Measurements from ENCODE around the gene CHID1.
A peak's percentile ranks its signal among the peaks of the same experiment; 100 is the strongest.

CHID1 gene

DNA sequence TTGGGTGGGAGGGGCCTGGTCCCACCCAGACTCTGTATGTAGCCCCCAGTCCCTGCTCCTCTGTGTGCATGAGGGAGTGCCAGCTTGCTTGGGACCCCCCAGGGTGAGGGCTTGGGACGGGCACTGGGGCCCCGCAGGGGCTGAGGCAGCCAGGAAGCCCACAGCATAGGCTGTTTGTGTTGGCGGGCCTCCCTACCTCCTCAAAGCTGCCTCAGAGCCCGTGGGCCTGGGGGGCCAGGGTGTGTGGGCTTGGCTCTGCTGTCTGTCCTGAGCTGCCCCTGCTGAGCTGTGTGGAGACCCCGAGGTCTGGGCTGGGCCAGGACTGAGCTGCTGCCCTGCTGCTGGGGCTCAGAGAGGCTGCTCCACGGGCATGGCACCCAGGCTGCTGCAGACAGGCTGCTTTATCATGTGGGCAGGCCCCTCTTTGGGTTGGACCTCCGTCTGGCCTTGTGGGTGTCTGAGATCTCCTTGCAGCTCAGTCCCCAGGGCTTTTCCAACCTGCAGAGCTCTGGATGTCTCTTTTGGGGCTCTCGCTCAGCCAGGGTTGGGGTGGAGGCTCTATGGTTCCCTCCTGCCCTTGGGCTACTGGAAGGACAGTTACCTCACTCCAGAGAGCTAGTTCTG lies 64.6 kb downstream of the CHID1 start:
- DNase-seq, result no peak

DNA sequence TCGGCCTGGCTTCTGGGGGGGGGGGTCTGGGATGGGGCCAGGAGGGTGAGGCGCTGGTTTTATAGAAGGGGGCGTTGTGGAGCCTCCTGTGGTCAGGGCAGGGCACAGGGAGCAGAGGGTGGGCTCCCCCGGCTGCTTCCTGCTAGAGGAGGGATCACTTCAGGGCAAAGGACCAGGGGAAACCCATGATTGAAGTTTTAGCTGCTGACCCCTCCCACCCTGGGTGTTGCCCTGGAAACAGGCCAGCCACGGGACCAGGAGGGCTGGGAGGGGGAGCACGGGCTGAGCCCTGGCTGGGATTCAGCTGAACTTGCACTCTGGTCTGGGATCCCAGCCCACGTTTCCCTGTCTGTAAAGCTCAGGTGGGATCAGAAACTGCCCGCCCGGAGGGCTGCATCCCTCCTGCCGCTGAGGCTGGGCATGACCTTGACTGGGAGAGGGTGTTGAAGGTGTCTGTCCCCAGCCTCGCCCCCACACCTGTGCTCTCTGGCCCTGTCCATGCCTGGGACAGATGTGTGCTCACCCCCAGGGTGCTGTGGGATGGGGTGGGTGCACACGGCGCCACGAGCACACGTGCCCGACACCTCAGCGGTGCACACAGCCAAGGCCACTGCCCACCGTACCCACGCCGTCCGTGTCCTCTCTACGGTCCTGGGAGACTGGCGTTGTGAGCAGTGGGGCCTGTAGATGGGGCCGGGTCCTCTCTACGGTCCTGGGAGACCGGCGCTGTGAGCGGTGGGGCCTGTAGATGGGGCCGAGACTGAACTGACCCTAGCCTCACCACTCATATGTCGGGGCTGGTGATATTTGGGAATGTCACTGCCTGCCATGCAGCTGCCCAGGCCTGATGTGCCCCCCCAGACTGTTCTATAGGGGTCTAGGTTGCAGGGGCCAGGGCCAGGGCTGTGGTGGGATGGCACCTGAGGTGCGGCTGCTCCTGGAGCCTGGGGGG lies 65.6 kb downstream of the CHID1 start:
- DNase-seq, result no peak

DNA sequence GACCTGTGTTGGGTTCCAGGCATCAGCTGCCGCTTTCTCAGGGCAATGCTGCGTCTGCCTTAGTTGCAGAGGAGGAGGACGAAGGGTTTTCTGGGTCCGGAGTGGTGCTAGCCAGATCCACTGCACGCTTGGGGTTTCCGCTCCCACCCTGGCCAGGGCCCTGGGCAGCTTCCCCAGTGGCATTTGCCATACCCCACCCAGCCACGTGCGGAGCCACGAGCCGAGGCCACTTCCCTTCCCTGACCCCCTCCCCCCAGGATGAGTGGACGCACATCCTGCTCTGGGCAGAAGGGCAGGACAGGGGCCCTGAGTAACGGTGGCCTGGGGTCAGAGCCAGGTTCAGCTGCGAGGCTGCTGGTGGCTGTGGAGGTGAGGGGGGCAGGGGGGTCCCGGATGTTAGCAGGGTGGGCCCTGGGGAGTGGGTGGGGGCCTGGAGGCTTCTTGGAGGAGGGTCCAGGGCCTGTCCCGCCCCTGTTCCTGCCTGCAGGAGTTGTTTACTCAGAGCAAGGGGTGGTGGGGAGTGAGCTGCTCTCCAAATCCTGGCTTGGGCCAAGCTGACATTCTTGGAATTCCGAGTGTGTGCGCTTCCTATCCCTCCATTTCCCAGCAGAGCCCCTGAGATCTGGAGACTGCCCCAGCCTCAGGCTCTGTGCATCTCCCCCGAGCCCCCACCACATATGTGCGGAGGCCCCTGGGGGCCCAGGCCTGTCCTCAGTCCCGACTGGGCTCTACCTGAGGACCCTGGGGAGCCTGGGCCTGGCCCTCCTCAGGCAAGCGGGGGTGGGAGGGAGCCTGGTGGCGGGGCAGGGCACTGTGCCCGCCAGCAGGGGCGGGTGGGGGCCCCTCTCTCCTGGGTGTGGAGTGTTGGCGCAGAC lies 66.6 kb downstream of the CHID1 start:
- DNase-seq, result no peak

DNA sequence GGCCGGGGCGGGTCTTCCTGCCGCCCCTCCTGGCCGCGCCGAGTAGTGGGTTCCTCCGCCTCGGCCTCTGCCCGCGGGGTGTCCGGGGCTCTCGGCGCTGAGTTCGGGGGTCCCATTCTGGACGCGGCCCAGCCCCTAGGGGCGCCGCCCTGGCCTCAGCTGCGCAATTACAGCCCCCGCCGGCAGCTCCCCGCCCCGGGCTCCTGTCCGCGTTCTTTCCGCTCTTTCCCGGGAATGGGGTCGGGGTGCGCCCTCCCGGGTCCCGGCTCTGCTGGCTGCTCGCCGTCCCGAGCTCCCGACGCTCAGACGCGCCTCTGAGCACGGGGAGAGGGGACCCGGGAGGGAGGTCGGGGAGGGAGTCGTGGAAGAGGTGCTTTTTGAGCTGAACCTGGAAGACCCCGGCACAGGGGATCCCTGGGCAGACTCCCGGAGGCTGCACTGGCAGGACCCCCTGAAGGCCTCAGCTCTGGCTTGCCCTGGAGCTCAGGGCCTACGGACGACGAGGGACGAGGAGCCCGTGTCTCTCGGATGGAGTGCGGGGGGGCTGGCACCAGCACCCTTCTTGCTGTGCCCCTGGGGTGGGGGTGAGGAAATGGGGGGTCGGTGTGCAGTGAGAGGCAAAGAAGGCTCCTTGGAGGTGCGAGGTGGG lies 67.4 kb downstream of the CHID1 start:
- DNase-seq, result no peak

DNA sequence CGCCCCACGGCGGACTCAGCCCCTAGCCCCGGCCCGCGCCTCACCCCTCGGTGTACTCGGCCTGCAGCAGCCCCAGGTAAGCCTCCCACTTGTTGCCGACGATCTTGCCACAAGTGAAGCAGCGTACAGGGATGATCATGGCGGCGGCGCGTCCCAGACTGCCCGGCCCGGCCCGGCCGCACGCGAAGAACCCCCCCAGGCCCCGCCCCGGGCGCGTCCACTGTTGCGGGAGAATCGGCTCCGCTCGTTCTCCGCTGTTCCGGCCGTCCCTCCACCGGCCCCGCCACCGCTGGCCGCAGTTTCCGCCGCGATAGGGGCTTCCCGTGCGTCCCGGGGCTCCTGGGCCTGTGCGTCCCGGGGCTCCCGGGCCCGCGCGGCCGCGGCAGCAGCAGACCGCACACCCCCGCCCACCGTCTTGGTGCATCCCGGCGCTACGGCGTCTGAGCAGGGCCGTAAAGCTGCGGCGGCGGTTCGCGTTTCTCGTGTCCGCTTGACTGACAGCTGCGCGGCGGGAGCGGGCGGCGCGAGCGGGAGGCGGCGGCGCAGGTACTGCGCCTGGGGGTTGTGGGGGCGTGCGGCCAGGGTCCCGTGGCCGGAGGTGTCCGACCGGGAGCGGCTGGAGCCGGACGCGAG lies 68.1 kb downstream of the CHID1 start, which contains the start of the genes POLR2L and TSPAN4:
Gene POLR2L, minus strand, starts transcription at position 160 of the 633 bp plus-strand sequence. Its CDS starts 21 bp downstream, at position 139.
Gene TSPAN4, plus strand, starts transcription at position 483 of the 633 bp plus-strand sequence. CDS start 7,453 bp downstream, outside the sequence.
- peak; percentile 92 for DNase-seq

DNA sequence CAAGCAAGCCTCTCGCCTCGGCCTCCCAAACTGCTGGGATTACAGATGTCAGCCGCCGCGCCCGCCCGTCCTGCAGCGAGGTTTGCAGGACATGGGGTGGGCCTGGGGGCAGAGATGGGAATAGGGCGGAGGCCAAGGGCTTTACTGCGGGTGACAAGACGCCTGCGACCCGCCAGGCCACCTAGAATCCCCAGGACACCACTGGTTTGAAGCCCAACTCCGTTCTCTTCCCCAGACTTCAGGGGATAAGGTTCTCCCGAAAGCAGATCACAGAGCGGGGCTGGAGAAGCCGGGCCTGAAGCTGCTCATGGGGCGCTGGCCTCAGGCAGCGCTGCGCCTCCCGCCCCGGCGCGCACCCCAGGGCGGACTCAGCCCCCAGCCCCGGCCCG lies 68.6 kb downstream of the CHID1 start:
- DNase-seq, result no peak

DNA sequence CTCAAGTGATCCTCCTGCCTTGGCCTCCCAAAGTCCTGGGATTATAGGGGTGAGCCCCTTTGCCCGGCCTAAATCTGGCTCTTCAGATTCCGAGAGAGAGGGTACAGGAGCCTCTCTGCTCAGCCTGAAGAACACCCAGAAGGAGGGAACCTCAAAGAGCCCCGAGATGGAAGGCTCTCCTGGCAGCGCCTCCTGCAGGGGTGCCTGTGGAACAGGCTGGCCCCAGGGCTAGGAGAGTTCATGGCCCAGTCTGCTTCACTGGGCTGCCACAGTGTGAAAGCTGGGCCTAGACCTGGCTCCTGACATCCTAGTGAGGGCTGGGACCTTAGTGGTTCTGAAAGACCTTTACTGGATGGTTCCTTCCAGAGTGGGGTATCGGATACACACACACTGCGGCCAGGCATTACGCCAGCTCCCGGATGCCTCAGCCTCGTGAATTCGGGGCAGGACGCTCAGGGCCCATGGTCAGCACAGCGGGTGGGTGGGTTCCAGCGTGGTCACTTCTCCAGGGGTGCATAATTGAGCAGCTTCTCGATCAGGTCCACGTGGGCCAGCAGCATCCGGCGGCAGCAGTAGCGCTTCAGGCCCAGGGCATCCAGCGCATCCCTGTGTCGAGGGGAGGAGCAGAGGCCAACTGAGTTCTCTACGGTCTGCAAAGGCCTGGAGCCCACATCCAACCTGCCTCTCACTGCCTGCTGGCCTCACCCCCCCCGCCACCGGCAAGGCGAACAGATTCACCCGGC lies 70.6 kb downstream of the CHID1 start:
- DNase-seq, result no peak

DNA sequence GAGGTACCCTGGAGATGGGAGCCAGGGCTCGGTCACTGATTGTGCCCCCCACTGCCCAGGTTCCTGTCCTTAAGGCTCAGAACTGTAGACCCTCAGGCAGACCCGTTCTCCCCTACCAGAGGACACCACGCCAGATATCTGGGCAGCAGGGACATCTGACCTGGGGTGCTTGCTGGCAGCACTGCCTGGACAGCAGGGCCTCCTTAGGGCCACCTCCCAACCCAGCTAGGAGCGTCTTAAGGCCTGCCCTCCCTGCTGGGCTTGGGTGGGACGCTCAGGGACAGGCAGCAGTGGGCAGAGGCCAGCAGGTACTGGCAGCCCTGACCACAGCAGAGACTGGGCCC lies 71.4 kb downstream of the CHID1 start:
- DNase-seq, result no peak

DNA sequence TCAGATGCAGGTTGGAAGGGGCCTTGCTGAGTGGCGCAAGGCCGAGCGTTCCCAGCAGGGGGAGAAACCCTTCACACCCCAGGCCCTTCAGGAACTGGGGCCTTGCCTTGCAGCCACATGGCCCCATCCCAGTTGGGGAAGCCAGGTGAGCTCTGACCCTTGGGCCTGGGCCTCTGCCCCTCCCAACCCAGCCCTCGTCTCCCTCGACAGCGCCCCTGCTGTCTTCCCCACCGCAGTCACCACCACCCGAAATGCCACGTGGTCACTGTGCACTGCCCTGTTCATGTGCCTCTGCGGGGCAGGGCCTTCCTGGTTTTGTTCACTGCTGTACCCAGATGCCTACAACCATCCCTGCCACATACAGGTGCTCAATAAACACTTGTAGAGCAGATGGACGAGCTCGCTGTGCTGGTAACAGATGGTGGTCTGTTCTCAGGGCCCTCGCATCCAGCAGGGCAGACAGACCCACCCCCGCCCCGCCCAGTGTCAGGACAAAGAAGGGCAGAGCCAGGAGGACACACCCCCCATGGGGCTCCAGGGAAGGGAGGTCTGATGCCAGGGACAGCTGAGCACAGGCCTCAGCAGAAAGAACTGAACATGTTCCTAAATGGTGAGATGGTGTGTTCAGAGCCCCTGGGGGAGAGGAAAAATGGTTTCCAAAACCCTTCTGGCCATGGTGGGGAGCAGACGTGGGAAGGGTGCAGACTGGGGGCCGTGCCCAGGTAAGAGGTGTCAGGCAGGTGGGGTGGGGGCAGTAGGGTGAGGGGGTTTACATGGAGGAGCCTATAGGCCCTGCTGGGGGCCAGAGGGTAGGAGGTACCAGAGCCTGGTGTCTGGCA lies 72.0 kb downstream of the CHID1 start:
- no peak for DNase-seq

DNA sequence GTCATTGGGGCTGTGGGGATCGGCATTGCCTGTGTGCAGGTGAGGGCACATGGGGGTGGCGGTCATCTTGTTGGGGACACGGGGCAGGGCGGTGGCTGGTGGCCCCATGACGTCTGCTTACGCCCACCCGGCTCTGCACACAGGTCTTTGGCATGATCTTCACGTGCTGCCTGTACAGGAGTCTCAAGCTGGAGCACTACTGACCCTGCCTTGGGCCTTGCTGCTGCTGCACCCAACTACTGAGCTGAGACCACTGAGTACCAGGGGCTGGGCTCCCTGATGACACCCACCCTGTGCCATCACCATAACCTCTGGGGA lies 72.7 kb downstream of the CHID1 start:
- DNase-seq, result no peak

DNA sequence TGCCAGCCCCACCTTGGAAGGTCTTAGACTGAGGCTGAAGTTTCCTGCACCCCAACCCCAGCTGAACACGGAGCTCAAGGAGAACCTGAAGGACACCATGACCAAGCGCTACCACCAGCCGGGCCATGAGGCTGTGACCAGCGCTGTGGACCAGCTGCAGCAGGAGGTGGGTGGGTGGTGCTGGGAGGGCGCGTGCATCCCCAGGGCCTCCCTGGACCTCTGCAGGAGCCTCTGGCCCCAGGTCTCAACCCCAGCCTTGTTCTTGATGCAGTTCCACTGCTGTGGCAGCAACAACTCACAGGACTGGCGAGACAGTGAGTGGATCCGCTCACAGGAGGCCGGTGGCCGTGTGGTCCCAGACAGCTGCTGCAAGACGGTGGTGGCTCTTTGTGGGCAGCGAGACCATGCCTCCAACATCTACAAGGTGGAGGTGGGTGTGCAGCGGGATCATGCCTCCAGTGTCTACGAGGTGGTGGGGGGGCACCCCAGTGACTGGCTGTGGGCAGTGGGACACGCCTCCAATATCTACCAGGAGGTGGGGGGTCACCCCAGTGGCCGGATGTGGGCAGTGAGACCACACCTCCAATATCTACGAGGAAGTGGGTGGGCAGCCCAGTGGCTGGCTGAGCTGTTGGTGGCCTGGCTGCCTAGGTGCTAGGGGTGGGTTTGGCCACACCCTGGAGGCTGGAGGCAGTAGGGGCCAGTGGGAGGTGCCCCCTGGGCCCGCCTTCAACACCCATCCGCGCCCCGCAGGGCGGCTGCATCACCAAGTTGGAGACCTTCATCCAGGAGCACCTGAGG lies 73.2 kb downstream of the CHID1 start:
- DNase-seq, result no peak

DNA sequence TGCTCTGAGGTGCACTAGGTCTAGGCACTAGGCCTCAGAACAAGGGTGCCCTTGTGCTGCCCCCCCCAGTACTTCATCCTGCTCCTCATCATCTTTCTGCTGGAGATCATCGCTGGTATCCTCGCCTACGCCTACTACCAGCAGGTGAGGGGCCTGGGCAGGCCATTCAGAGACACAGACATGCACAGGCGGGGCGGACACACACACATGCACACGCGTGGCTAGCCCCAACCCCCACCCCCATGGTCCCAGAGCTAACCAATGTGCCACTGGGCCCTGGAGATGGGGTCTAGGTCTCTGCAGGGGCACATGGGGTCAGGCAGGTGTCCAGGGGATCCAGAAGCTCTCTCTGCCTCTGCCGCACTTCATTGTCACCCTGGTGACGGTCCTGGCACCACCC lies 73.9 kb downstream of the CHID1 start:
- no peak for DNase-seq

DNA sequence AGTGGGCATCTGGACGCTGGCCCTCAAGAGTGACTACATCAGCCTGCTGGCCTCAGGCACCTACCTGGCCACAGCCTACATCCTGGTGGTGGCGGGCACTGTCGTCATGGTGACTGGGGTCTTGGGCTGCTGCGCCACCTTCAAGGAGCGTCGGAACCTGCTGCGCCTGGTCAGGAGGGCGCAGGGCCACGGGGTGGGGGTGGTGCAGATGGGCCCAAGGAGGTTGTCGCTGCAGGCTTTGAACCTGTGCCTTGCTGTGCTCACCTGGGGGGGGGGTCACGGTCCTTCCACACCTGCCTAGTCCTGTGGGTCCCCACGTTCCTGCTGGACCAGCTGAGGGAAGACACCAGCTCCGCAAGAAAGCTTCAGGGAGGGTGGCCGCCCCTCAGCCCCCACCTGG lies 74.3 kb downstream of the CHID1 start:
- DNase-seq, result no peak

DNA sequence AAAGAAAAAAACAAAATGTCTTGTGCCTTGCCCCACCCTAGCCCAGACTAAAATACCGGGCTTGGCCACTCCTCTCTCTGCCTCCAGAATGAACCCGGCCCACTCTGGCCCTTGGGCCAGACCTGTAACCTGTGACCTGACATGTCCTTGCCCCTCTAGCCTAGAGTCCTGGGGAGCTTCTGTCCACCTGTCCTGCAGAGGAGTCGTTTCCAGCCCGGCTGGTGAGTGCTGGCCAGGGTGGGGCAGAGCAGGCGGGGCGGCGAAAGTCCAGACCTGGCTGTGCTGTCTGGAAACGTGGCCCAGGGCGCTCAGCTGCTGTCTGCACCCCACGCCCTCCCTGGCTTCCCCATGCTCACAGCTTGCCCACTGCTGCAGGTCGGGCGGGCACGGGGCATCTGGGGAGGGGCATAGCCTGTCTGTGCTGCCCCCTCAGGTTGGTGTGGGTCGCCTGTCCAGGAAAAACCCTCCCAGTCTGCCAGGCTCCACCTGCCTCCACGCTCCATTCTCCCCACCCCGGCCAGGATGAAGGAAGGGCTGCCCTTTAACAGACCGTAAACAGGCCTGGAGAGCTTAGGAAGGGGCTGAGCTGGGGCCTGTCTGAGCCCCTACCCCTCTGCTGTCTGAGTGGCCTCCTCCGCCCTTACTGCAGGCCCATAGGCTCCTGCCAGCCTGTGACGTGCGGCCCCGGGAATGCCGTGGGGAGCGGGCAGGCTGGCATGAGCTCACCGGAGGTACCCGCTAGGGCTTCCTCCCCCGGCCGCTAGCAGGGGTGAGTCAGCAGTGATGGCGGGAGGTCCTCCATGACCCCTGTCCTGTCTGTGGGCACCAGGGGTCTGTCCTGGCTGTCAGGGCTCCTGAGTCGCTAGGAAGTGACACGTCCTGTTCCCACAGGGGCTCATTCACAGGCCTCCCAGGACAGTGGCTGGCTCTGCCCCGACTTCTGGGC lies 76.0 kb downstream of the CHID1 start:
- DNase-seq, result no peak

DNA sequence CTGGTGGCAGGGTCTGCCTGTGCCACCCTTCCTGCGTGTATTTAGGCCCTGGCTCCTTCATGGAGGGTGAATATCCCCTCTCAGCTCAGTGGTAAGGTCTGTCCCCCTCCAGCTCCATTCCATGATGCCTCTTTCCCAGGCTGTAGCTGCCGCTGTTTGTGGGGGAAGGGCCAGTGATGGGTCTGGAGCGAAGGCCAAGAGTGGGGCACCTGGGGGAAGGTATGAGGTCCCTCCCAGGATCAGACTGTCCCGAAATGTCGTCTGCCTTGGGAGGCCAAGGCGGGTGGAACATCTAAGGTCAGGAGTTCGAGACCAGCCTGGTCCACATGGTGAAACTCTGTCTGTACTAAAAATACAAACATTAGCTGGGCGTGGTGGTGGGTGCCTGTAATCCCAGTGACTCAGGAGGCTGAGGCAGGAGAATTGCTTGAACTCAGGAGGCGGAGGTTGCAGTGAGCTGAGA lies 76.7 kb downstream of the CHID1 start:
- DNase-seq, result no peak

DNA sequence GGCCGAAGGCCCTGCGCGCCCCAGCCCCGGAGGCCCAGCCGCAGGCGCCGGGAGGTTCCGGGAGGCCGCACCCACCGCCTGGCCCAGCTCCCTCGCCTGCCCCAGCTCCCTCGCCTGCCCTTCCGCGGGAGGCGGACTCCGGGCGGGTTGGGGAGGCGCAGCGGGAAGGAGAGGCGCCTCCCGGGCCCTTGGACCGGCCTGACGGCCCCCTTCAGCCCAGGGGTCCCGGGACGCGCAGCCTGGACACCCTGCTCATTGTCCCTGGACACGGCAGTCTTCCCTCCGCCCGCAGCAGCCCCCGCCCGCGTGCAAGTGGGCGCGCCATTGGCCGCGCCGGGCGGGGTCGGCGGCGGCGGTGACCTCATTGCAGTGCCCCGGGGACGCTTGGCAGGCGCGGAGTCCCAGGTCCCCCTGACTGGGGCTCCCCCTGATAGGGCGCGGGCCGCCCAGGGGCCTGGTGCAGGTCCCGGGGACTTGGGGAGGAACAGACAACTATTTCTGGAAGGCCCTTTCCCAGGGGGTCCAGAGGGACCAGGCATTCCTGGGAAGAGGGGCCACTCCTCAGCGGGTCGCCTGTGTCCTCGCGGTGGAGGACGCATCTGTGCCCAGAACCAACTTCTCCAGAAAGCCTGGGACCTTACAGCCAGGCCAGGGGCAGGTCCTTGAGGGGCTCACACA lies 77.4 kb downstream of the CHID1 start:
- no peak for DNase-seq

DNA sequence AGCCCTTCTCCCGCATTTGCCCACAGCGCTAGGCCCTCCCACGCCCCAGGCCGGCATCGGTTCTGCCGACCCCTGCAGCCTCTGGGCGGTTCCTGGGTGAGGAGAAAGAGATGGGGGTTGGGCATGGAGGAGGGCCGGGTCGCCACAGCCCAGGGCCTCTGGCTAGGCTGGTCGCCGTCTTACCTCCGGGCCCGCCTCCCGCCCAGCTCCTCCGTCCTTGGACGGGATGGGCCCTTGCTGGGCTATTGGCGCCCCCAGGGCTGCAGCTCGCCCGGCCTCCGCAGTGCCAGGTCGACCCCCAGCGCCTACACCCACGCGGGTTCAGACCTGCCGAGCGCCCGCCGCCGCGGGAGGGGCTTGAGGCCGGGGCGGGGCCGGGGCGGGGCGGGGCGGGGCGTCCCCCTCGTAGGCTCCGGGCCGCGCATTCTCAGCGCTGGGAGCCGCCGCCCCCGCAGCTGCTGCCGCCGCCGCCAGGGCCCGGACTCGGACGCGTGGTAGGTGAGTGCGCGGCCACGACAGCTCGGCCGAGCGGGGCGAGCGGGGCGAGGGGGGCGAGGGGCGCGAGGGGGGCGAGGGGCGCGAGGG lies 78.0 kb downstream of the CHID1 start, which contains the start of gene CD151:
Gene CD151, plus strand, starts transcription at position 424 of the 585 bp plus-strand sequence. CDS start 3,118 bp downstream, outside the sequence.
- peak; percentile 63 for DNase-seq
